Gastrocnemius medialis (tissue), 4 donors: ENCODE measurements around the gene ADRA1B. TPM values are rescaled to one million over a fixed set of nuclear protein-coding genes. Genes with fewer than 3 reads are reported as not detected.

ENCODE experiments used
- ATAC-seq, 2 donors: fragments of 150-250 bp; one replicate each; pipeline ENCODE4 v1.9.1; 2016
- DNase-seq, 2 donors: peaks; one replicate each; pipeline ENCODE4 v3.0.0-alpha.2; 2019
- H3K27ac ChIP-seq, 4 donors: fragments of 200-600 bp; sonication (generic); 1 replicate in 1 of 4; 2 replicates in 3 of 4; pipeline ENCODE4 v1.5.1; 2016 to 2018; ENCODE audit warnings: mild to moderate bottlenecking in 2 of 4, moderate library complexity in 1 of 4
- H3K27me3 ChIP-seq, 3 donors: fragments of 200-600 bp; sonication (generic) in 2 of 3; 1 replicate in 1 of 3; 2 replicates in 2 of 3; pipeline versions ENCODE4 v1.5.1 to v1.6.0; 2016 to 2019; ENCODE audit warnings: mild to moderate bottlenecking in 1 of 3, moderate library complexity in 1 of 3
- H3K36me3 ChIP-seq, 2 donors: fragments of 200-600 bp; sonication (generic) in 1 of 2; one replicate each; pipeline ENCODE4 v1.5.1; 2017 to 2018
- H3K4me1 ChIP-seq, 2 donors: fragments of 200-600 bp; sonication (generic) in 1 of 2; one replicate each; pipeline ENCODE4 v1.5.1; 2016 to 2017; ENCODE audit warnings: mild to moderate bottlenecking in 2 of 2
- H3K4me3 ChIP-seq, 4 donors: fragments of 200-600 bp; sonication (generic) in 3 of 4; 1 replicate in 1 of 4; 2 replicates in 3 of 4; pipeline ENCODE4 v1.5.1; 2016 to 2019; ENCODE audit warnings: mild to moderate bottlenecking in 2 of 4
- H3K9me3 ChIP-seq, 3 donors: fragments of 200-600 bp; sonication (generic) in 2 of 3; 1 replicate in 1 of 3; 2 replicates in 2 of 3; pipeline ENCODE4 v1.5.1; 2016 to 2019
- CTCF ChIP-seq, 5 experiments: fragments of 450-650 bp in 3 of 5; fragments of 200-600 bp in 2 of 5; sonication (generic) in 2 of 5; IDR thresholded peaks in 4 of 5; conservative IDR thresholded peaks in 1 of 5; 1 replicate in 4 of 5; 2 replicates in 1 of 5; pipeline ENCODE4 v1.5.1; 2016 to 2019; ENCODE audit warnings: antibody characterized with exemption in 5 of 5, mild to moderate bottlenecking in 3 of 5, moderate library complexity in 3 of 5
- POLR2A ChIP-seq, 2 donors: fragments of 450-650 bp; IDR thresholded peaks; one replicate each; pipeline ENCODE4 v1.6.1; 2017; ENCODE audit warnings: antibody characterized with exemption in 2 of 2, mild to moderate bottlenecking in 2 of 2, moderate library complexity in 2 of 2
- in situ Hi-C, 4 donors: fragments of 200-750 bp; cut with MboI; loops; one replicate each; pipeline versions ENCODE4 v1.15.0 to v1.8.0; 2017; ENCODE audit warnings: low sequenced_read_pairs in 4 of 4
- intact Hi-C: fragments of 100-400 bp; cut with DNase I; formaldehyde crosslinking; loops from one replicate; pipeline ENCODE4 v1.15.1; 2023; ENCODE audit warnings: low total_unique reads
- total RNA-seq, 4 donors: library from RNA; depleted of rRNA; stranded (reverse); fragments of >200 nt; gene quantifications; one replicate each; pipeline versions ENCODE4 v1.1.0 to v1.2.3, GENCODE V29; 2016

ADRA1B gene
- total RNA-seq, 4 donors from 2014 or later: 0.61 to 1.9 (median 0.94) TPM

- DNase-seq (no peak), ATAC-seq (peak; percentile 41 to 70)
- H3K4me1 ChIP-seq: peaks cover 3 to 6% of the 10 kb centered on the region in 2 donors
- no peak overlapping the region for H3K4me3 ChIP-seq
- no peaks in the 10 kb centered on the region for H3K36me3 ChIP-seq
- TF ChIP-seq CTCF (IDR thresholded peaks at IDR 0.05 in 4 of 5, conservative IDR thresholded peaks at IDR 0.05 in 1 of 5): no peak
- no peak for TF ChIP-seq POLR2A (IDR thresholded peaks at IDR 0.05)
- intact Hi-C loops: no loop called here
- H3K27me3 ChIP-seq: no peaks in the 10 kb centered on the region
- in situ Hi-C loops: no loop called here
- peak overlapping the region in 2 of 4 donors; percentile 10 to 40 for H3K27ac ChIP-seq
- H3K9me3 ChIP-seq: no peaks in the 10 kb centered on the region
Observed at GRCh38 chr5:159883522-159883950, 32.7 kb upstream of the ADRA1B start.

GRCh38 chr5:159884917-159885620 lies 31.2 kb upstream of the ADRA1B start:
- intact Hi-C loops: no loop called here
- no peaks in the 10 kb centered on the region for H3K9me3 ChIP-seq
- DNase-seq: no peak
- no peak overlapping the region for H3K27ac ChIP-seq
- H3K4me1 ChIP-seq: no peaks in the 10 kb centered on the region
- H3K4me3 ChIP-seq: no peak overlapping the region
- no peaks in the 10 kb centered on the region for H3K36me3 ChIP-seq
- TF ChIP-seq POLR2A (IDR thresholded peaks at IDR 0.05) (no peak), CTCF (IDR thresholded peaks at IDR 0.05 in 4 of 5, conservative IDR thresholded peaks at IDR 0.05 in 1 of 5) (no peak)
- in situ Hi-C loops: no loop called here
- ATAC-seq: no peak
- H3K27me3 ChIP-seq: no peaks in the 10 kb centered on the region

GRCh38 chr5:159886296-159886695 lies 30.0 kb upstream of the ADRA1B start:
- ATAC-seq (no peak), DNase-seq (no peak)
- H3K4me1 ChIP-seq: no peaks in the 10 kb centered on the region
- TF ChIP-seq CTCF (IDR thresholded peaks at IDR 0.05 in 4 of 5, conservative IDR thresholded peaks at IDR 0.05 in 1 of 5) (no peak), POLR2A (IDR thresholded peaks at IDR 0.05) (no peak)
- intact Hi-C loops (no loop called here), in situ Hi-C loops (no loop called here)
- H3K27me3 ChIP-seq: no peaks in the 10 kb centered on the region
- no peak overlapping the region for H3K4me3 ChIP-seq
- H3K27ac ChIP-seq: no peak overlapping the region
- H3K9me3 ChIP-seq: no peaks in the 10 kb centered on the region
- no peaks in the 10 kb centered on the region for H3K36me3 ChIP-seq

- TF ChIP-seq CTCF (IDR thresholded peaks at IDR 0.05 in 4 of 5, conservative IDR thresholded peaks at IDR 0.05 in 1 of 5) (no peak), POLR2A (IDR thresholded peaks at IDR 0.05) (no peak)
- H3K9me3 ChIP-seq: no peaks in the 10 kb centered on the region
- H3K36me3 ChIP-seq: no peaks in the 10 kb centered on the region
- H3K27me3 ChIP-seq: no peaks in the 10 kb centered on the region
- ATAC-seq: no peak
- intact Hi-C loops (no loop called here), in situ Hi-C loops (no loop called here)
- DNase-seq: no peak
- no peaks in the 10 kb centered on the region for H3K4me1 ChIP-seq
- no peak overlapping the region for H3K27ac ChIP-seq
- no peak overlapping the region for H3K4me3 ChIP-seq
Observed at GRCh38 chr5:159887050-159887449, 29.2 kb upstream of the ADRA1B start.

GRCh38 chr5:159888860-159889259 lies 27.4 kb upstream of the ADRA1B start:
- Histone ChIP-seq H3K9me3 (no peaks in the 10 kb centered on the region), H3K4me3 (no peak overlapping the region), H3K27me3 (no peaks in the 10 kb centered on the region), H3K4me1 (no peaks in the 10 kb centered on the region), H3K27ac (no peak overlapping the region), H3K36me3 (no peaks in the 10 kb centered on the region)
- intact Hi-C loops (no loop called here), in situ Hi-C loops (no loop called here)
- ATAC-seq (no peak), DNase-seq (no peak)
- TF ChIP-seq CTCF (IDR thresholded peaks at IDR 0.05 in 4 of 5, conservative IDR thresholded peaks at IDR 0.05 in 1 of 5) (no peak), POLR2A (IDR thresholded peaks at IDR 0.05) (no peak)
